AG08396 (cell line): ENCODE results near the gene CSMD2.
"Not testable (repeated sequence)": the region's sequence is repeated elsewhere in the genome, so short reads cannot be mapped to it uniquely, and the experiment has no call there.

Experiments
- DNase-seq: peaks from one replicate; pipeline ENCODE4 v3.0.0; 2012; ENCODE audit warnings: low spot score, mixed read lengths

Gene CSMD2

DNA sequence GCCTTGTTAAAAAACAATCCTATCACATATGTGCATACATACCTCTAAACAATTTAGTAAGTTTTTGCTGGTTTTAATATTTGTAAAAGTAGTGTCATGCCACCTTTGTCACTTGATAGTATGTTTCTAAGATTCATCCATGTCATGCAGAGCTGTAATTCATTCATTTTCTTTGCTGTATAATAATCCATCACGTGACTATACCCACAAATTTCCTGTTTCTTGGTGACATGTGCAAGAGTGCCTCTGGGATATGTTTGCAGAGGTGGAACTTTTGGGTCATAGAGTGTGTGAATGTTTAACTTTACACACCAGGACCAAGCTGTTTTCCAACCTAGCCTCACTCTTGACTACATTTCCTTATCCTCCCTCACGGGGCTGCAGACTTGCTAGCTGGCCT, 629.7 kb downstream of the CSMD2 start:
- no peak for DNase-seq

DNA sequence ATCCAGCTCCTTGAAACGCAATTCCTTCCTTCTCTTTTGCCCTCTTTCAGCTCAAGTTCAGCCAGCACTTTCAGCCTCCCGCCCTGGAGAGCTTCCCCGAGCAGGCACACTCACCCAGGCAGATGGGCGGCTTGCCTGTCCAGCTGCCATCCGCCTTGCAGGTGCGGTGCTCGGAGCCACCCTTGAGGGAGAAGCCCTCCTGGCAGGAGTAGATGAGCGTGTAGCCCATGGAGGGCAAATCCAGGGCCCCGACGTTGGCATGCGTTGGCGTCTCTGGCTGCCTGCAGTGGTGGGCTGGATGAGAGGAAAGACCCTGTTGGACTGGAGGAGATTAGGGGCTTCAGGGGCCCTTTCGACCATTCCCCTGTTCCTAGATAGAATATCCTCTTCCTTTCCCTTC, 632.1 kb downstream of the CSMD2 start:
- no peak for DNase-seq

DNA sequence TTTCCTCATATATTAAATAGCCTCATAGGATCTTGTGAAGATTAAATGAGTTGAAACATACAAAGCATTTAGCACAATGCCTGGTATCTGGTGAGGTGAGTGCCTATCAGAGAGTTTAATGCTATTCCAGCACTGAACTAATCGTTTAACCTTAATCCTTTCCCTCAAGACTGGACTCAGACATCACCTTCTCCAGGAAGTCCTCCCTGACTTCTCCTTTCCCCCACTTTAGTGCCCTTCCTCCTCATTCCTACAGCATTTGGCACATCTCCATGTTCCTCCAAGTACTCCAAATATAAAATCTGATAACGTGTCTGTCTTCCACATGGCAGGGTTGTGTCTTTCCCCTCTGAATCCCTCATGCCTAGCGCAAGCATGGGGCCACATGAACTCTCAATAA, 632.8 kb downstream of the CSMD2 start:
- DNase-seq: no peak

DNA sequence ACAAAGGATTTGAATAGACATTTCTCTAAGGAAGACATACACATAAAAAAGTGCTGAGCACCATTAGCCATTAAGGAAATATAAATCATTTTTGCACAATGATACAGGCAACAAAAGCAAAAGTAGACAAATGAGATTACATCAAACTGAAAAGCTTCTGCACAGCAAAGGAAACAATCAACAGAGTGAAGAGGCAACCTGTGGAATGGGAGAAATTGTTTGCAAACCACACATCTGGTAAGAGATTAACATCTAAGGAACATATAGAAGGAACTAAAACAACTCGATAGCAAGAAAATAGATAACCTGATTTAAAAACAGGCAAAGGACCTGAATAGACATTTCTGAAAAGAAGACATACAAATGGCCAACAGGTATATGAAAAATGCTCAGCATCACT, 635.1 kb downstream of the CSMD2 start:
- no peak for DNase-seq

DNA sequence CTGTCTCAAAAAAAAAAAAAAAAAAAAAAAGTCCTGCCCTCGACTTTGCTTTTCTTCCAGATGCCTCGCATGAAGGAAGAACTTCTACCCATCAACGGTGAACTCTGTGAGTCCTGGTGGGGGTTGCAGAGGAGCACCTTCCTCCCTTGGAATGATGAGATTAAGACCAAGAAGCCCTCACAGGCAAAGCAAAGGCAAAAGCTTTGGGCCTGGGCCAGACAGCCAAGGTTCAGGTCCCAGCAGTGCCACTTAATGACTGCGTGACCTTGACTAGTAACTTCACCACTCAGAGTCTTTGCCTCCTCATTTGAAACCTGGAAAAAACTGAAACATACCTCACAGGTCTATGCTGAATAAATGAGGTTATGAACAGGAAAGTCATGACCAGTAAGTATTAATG, 637.1 kb downstream of the CSMD2 start:
- DNase-seq: no peak

DNA sequence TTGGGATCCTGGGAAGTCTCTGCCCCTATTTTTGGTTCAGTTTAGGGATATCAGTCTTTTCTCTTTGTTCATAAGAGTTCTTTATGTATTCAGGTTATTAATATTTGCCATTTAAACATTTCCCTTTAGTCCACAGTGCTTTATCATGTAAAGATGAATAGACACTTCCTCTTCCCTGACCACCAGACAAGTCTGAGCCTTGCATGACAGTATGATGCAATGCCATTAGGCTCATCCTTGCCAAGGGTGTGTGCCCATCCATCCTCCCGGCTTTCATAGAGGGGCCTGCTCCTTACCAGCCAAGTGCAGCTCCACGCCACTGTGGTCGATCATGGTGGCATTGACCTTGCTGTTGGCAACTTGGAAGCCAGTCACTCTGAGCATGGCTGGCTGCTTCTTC, 640.4 kb downstream of the CSMD2 start:
- DNase-seq: no peak

DNA sequence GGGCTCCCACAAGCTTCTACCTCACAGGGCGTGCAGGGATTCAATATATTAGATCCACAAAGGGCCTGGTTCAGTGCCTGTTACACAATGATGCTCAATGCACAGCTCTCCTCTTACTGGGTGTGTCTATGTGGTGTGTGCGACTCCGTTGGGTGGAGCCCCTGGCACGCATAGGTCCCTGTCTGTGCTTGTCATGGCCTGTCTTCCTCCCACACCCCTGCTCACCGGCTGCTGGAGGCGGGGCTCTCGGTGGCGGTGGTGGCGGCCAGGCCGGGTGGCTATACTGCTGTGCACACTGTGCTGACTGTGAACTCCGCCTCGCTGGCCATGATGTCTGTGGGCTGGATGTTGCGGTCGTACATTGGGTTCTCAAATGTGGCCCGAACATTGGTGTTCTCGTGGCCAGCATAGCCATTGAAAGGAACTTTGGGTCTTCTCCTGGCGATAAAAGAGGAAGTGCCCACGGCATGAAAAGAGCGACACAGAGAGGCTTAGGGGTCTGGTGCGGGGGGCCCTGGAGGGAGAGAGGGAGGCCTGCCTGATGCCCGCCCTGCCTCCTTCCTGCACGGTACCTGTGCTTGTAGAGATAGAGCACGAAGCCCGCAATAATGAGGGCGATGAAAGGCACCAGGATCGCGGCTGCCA, 645.7 kb downstream of the CSMD2 start:
- DNase-seq: no peak

DNA sequence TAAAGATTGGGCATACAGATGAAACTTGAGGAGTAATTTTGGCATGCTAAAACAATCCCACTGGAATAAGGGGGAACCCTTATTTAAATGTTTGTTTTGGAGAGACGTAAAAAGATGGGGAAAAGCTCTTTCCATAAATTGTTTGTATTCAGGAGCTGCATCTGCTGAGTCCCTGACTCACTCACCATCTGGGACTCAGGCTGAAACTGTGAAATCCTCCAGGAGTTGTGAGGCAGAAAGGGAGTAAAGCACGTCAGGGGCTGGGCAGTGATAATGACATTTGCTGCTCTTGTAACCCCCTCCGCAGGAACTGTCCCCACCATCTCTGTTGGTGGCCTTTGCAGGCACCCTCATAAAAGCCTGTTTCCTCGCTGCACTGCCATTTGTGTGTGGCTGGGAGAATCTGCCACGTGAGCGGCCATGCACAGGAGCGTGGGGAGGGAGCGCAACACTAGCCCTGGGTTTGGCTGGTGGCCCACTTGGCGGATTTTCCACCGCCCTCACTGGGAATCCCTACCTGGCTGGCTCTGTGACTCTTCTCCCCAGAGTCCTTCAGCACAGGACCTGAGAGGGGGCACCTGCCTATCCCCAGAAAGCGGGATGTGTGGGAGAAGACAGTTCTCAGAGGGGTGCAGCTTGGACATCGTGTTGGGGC, 647.3 kb downstream of the CSMD2 start:
- DNase-seq: peak; percentile 71

DNA sequence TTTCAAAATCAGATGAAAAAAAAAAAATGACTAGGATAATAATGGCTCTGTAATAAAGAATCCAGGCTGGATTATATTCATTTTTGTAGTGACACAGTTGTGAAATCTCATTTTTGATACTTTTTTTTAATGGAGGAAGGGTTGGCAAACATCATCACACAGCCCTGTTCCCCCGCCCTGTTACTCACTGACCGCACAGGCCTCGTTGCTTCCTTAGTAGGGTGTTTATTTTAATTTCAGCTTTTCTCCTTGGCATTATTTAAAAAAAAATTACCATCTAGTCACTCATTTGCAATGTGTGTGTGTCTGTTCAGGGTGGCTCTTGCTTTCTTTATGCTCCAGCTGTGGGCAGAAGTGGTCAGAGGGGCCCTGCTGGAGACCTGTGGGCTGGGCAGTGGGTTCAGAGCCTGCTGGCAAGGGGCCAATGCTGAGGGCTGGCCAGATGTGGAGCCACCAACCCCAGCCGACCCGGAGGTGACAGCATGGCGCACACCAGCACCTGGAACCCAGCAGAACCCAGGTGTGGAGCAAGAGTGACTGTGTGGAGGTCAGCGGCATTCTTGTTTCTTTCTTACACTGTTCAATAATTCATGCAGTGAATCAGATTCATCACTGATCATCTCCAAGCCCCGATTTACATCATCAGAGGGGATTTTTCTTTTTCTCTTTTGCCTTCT, 648.0 kb downstream of the CSMD2 start:
- peak; percentile 30 for DNase-seq

DNA sequence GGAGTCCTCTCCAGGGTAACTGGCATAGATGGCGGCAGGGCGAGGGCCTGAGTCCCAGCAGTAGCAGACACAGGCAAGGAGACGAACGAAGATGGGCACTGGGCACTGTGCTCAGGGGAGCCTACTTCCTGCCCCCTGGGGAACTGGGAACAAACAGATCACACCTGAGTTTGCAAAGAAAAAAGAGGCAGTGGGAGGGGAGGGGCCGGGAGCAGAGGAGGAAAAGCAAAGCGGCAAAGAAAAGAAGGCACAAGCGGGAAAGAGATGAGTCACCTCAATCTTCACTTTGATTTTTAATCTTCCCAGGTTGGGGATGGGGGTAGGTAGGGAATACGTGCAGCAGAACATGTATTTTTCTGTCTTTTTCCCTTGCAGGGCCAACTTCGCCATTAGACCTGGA, 648.6 kb downstream of the CSMD2 start:
- DNase-seq: no peak

DNA sequence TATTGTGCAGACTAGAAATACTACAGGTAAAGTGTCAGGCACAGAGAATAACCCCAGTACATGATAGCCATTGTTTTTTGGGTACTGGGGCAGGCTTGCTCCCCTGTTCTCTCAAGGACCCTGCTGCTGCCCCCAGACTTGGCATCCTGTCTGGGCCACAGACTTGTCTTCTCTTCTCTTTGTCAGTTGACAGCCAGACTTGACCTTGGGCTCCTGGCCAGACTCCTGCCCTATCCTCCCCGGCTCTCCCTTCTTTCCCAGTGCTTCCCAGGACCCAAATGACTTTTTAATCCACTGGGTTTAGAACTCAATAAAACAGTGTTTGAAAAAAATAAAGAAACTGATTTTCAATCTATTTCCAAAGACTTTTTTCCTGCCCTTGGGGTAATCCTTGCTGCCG, 649.4 kb downstream of the CSMD2 start:
- DNase-seq: no peak

DNA sequence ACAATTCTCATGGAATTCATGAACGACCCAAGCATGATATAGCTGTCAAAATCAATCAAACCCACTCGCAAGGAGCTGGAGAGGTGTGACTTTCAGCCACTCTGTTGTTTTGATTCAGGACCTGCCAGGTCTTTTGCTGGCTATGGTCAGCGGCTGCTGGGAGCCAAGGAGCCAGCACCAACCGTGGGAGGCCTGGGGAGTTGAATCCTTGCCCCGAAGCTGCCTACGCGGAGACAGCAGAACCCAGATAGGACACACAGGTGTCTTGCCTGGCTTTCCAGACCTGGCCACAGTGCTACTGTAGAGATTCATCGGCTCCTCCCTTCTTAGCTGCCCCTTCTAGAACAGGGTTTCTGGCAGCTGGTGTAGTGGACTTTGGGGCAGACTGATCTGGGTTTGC, 649.9 kb downstream of the CSMD2 start:
- no peak for DNase-seq

DNA sequence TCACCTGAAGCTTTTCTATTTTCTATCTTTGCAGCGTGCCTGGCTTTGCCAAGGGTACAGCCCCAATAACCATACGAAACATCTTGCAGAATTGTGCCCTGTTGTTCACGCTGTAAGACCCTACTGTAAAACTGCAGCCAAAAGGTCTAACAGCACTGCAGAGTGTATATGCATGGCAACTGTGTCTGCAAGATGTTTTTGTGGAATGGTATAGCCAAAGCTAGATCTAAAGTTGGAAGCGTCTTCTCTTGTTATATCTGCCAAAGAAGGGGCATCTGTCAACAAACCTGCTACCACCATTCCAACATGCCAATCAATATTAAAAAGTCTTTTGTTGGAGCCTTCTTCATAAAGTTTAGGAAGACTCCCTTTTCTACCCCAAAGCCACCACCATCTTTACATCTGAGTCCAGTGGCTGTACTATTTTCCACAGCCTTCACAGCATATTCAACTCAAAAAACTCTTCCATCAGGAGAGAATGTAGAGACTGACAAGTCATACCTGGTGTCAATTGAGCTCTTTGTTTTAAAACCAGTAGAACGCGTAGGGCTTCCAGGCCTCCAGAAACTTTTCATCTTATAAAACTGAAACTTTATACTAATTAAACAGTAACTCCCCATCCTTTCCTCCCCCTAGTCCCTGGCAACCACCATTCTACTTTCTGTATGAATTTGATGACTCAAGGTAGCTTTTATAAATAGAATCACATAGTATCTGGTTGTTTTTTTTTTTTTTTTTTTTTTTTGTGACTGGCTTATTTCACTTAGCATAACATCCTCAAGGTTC, 652.6 kb downstream of the CSMD2 start:
- DNase-seq: peak; percentile 36

DNA sequence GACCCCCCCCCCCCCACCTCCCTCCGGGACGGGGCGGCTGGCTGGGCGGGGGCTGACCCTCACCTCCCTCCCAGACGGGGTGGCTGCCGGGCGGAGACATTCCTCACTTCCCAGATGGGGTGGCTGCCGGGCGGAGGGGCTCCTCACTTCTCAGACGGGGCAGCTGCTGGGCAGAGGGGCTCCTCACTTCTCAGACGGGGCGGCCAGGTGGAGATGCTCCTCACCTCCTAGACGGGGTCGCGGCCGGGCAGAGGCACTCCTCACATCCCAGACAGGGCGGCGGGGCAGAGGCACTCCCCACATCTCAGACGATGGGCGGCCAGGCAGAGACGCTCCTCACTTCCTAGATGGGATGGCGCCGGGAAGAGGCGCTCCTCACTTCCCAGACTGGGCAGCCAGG, 655.8 kb downstream of the CSMD2 start:
- not testable (repeated sequence) for DNase-seq

DNA sequence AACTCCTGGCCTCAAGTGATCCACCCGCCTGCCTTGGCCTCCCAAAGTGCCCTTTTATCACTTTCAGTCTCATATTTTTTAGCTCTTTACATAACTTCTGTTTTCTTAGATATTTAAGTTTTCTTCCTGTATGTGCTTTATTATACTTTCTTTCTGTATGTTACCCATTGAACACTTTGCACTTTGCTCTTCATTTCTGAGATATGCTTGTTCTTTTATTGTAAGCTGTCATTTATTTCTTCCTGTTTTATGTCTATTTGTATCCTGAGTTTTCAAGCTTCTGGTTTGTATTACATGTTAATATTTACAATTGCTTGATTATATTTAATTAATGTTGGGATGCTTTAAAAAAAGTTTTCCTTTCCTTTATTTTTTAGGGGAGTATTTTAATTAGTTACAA, 656.9 kb downstream of the CSMD2 start:
- DNase-seq: no peak

DNA sequence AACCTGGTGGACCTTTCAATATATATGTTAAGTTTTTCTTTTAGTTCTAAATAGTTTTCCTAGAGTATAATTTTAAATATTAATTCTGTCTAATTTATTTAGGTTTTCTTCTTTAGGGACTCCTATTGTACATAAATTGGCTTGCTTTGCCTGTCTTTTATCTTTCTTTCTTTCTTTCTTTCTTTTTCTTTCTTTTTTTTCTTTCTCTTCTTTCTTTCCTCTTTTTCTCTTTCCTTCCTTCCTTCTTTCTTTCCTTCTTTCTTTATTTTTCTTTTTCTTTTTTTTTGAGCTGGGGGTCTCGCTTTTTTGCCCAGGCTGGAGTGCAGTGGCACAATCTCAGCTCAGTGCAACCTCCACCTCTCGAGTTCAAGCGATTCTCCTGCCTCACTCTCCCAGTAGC, 657.4 kb downstream of the CSMD2 start:
- no peak for DNase-seq

DNA sequence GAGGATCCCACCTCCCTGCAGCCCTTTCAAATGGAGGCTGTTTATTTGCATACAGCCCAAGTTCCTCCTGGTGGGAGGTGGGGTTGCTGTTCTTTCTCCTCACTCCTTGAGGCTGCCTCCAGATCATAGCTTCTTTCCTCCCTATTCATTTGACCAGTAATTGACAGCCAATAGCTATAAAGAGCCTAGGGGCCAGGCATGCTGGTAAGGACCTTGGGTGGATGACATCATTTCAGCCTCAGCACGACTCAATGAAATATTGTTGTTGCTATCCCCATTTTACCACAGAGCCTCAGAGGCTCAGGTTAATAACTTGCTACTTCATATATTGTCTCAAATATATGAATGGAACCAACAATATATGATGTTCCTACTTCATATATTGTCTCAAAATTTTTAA, 661.5 kb downstream of the CSMD2 start:
- DNase-seq: no peak

DNA sequence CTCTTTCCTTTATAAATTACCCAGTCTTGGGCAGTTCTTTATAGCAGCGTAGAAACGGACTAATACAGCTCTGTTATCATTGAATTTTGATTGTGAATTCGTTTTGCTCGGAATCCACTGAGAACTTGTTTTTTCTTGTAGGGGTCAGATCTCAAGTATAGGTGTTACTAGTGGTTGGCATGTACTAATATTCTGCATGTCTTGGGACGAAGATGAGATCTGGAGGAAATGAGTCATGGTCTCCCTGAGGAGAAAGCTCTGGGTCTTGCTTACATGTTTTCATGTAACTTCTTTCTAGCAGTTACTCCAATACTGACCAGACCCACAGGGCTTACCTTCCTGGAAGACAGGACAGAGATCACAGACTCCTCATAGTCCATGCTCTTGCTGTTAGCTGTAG, 662.3 kb downstream of the CSMD2 start:
- no peak for DNase-seq

DNA sequence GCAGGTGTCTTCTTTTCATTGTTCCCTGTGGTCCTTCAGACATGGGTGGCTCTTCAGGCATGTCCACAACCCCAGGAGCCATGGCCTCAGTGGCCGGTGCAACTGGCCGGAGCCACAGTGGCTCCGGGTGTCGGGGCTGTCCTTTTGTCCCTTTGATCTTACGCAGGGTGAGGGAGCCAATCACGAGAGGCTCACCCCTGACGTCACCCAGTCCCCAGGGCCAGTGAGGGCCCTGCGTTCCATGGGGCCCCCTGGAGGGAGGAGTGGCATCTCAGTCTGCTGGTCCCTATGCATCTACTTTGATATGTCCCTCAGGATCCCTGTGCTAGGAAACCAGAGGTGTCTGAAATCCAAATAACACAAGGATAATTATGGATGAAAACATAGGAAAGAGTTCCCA, 663.3 kb downstream of the CSMD2 start:
- DNase-seq: no peak

DNA sequence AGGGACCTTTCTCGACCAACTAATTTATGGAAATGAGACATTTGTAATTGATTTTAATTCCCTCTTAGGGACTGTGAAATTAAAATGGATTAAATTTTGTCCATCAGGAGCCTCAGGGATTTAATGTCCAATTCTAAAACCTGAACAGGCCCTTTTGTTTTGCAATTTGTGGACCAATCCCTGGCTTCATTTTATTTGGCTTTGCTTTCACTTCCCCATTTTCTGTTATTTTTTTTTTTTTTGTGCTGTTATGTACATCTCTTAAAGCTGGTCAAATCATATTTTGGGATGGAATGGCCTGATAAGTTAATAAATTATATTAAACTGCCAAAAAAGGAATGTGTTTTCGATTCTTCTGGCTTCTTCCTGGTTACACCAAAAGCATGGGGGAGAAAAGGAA, 663.7 kb downstream of the CSMD2 start:
- no peak for DNase-seq

DNA sequence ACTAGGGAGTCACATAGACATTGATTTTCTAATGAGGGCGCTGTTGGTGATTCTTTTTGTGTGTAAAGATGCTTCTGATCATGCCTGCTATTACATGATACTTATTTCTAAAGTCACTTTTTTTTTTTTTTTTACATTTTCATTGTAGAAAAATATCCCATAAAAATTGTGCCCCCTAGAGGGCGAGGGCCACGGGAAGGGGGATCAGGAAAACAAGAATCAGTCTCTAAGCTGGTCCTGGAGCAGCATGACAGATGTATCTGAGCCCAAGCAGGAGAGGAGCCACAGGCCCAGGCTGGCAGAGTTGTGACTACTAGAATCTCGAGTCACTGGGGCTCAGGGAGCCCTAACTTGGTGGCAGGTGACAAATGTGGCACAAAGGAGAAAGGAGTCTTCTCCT, 664.5 kb downstream of the CSMD2 start:
- no peak for DNase-seq

DNA sequence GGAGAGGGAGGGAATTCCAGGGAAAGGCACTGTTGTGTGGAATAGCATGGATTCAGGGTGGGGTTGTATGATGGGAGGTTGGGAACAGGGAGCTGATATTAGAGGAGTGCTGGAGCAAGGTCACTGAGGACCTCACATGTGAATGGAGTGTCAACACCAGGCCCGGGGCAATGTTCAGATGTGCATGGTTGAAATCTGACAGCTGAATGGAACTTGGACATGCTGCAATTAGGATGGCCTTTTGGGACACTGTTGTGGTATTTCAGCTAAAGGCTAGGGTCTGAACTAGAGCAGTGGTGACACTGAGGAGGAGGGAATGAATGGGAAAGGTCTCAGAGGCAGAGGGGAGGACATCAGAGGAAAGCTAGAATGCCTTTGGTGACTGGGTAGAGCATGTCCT, 667.6 kb downstream of the CSMD2 start:
- no peak for DNase-seq

DNA sequence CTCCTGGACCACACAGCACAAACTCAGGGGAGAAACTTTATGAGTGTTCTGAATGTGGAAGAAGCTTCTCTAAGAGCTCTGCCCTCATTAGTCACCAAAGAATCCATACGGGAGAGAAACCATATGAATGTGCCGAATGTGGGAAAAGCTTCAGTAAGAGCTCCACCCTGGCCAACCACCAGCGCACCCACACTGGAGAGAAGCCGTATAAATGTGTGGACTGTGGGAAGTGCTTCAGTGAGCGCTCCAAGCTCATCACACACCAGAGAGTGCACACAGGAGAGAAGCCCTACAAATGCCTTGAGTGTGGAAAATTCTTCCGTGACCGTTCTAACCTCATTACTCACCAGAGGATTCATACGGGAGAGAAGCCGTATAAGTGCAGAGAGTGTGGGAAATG, 670.1 kb downstream of the CSMD2 start:
- DNase-seq: no peak
